Erythroblast (primary cell): ENCODE results near the gene CROCC2.

Experiments used
- GATA1 ChIP-seq: IDR thresholded peaks from 2 replicates; pipeline ENCODE4 v1.6.1; 2011; ENCODE audit warnings: low read depth, mild to moderate bottlenecking, control low read depth, low read length, moderate library complexity
- POLR2A ChIP-seq: IDR thresholded peaks from 2 replicates; pipeline ENCODE4 v1.6.1; 2011; ENCODE audit warnings: mild to moderate bottlenecking, low read length

- TF ChIP-seq POLR2A (no peak), GATA1 (no peak)
Measured at GRCh38 chr2:240869956-240870875, 35.9 kb upstream of the CROCC2 start.
